ENCODE results near the gene LHX4. TPM values are rescaled to one million over a fixed set of nuclear protein-coding genes. Genes with fewer than 3 reads are reported as not detected.

Gene LHX4
- total RNA-seq, 2 experiments from 2014 or later, result not detected

DNA sequence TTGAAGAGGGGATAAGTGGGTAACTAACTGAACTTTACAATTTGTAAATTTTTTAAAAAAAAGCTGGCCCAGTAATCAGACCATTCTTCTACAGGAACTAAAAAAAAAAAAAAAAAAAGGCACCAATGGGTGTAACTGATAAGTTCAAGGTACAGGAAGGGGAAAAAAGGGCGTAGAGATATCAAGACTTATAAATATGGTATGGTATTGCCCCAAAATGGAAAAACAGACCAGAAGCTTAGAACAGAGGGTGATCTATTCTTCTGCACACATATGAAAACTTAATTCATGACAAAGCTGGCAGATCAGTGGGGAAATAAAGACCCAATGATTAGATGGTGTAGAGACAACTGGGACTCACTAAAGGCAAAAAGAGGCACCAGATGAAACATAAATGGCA is 58.9 kb downstream of the LHX4 start:
- H3K4me3 Mint-ChIP-seq, result no peak overlapping the region
- POLR2A ChIA-PET, result interaction anchor here (0.6 kb wide), 1 partner anchor 27 kb away, joined by 4 read pairs; no protein-coding TSS in a partner anchor
- peaks cover 6% of the 10 kb centered on the region for H3K4me1 Mint-ChIP-seq (ENCODE audit: low read depth)
- DNase-seq (no peak), ATAC-seq (no peak)
- CTCF ChIA-PET, result no interaction called here
- H3K27ac Mint-ChIP-seq, result no peak overlapping the region
- peaks cover 11% of the 10 kb centered on the region for H3K9me3 Mint-ChIP-seq (ENCODE audit: insufficient read depth)
- H3K27me3 Mint-ChIP-seq (ENCODE audit: low read depth), result no peaks in the 10 kb centered on the region
- H3K36me3 Mint-ChIP-seq (ENCODE audit: low read depth), result peaks cover 13% of the 10 kb centered on the region

DNA sequence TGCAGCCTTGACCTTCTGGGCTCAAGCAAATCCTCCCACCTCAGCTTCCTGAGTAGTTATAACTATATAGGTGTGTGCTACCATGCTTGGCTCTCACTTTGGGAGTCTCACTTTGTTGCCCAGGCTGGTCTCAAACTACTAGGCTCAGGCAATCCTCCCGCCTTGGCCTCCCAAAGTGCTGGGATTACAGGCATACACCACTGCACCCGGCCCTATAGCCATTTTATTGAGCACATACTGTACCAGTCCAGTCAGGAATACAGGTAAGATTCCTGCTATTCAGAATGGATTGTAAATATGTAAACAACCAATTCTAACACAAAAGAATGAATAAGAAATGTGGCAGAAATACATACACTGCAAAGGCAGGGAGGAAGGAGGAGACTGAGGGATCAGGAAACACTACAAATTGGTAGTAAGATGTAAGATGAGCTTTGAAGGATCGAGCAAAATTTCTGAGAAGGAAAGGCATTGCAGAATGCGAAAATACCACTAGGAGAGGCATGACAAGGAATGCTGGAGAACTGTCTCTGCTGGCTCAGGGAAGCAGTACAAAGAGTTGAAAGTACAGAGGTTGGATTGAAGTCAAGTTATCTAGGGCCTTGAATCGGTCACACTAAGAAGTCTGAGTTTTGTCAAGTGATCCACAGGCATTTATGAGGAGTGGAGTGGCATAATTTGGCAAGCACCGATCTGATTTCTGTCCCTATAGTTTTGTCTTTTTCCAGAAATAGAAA is 60.4 kb downstream of the LHX4 start:
- H3K27me3 Mint-ChIP-seq (ENCODE audit: low read depth), result no peaks in the 10 kb centered on the region
- POLR2A ChIA-PET, result no interaction called here
- H3K36me3 Mint-ChIP-seq (ENCODE audit: low read depth), result peaks cover 18% of the 10 kb centered on the region
- peaks cover 6% of the 10 kb centered on the region for H3K4me1 Mint-ChIP-seq (ENCODE audit: low read depth)
- H3K27ac Mint-ChIP-seq, result no peak overlapping the region
- CTCF ChIA-PET, result interaction anchor here (1.0 kb wide), 1 partner anchor 13 kb away, joined by 3 read pairs; no protein-coding TSS in a partner anchor
- peaks cover 11% of the 10 kb centered on the region for H3K9me3 Mint-ChIP-seq (ENCODE audit: insufficient read depth)
- no peak overlapping the region for H3K4me3 Mint-ChIP-seq
- no peak for ATAC-seq
- no peak for DNase-seq

DNA sequence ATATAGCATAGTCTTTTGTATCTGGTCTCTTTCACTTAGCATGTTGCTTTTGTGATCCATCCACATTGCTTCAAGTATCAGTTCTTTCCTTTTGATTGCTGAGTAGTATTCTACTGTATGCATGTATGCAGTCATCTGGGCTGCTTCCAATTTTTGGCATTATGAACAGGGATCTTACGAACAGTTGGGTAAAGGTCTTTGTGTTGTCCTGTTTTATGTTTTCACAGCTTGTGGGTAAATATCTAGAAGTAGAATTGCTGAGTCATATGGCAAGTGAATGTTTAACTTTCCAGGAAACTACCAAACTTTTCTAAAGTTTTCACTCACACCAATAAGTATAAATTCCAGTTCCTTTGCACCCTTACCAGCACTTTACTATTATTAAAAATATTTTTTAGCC is 60.9 kb downstream of the LHX4 start:
- H3K27ac Mint-ChIP-seq, result no peak overlapping the region
- peaks cover 11% of the 10 kb centered on the region for H3K4me1 Mint-ChIP-seq (ENCODE audit: low read depth)
- H3K27me3 Mint-ChIP-seq (ENCODE audit: low read depth), result no peaks in the 10 kb centered on the region
- H3K4me3 Mint-ChIP-seq, result no peak overlapping the region
- peaks cover 11% of the 10 kb centered on the region for H3K9me3 Mint-ChIP-seq (ENCODE audit: insufficient read depth)
- ChIA-PET CTCF (interaction anchor here (1.0 kb wide), 1 partner anchor 14 kb away, joined by 3 read pairs; no protein-coding TSS in a partner anchor), POLR2A (no interaction called here)
- ATAC-seq (no peak), DNase-seq (no peak)
- H3K36me3 Mint-ChIP-seq (ENCODE audit: low read depth), result peaks cover 18% of the 10 kb centered on the region

DNA sequence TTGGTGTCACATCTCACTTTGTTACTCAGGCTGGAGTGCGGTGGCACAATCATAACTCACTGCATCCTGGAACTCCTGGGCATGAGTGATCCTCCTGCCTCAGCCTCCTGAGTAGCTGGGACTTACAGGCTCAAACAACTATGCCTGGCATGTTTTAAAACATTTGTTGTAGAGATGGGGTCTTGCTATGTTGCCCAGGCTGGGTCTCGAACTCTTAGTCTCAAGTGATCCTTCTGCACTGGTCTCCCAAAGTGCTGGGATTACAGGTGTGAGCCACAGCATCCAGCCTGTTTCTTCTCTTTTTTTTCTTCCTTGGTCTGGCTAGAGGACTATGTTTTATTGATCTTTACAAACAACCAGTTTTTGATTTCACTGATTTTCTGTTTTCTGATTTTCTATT is 64.6 kb downstream of the LHX4 start:
- H3K9me3 Mint-ChIP-seq (ENCODE audit: insufficient read depth), result peaks cover 11% of the 10 kb centered on the region
- H3K4me3 Mint-ChIP-seq, result no peak overlapping the region
- H3K36me3 Mint-ChIP-seq (ENCODE audit: low read depth), result peaks cover 12% of the 10 kb centered on the region
- CTCF ChIA-PET, result no interaction called here
- ATAC-seq (no peak), DNase-seq (no peak)
- peaks cover 17% of the 10 kb centered on the region for H3K4me1 Mint-ChIP-seq (ENCODE audit: low read depth)
- H3K27ac Mint-ChIP-seq, result no peak overlapping the region
- no peaks in the 10 kb centered on the region for H3K27me3 Mint-ChIP-seq (ENCODE audit: low read depth)
- POLR2A ChIA-PET, result no interaction called here

DNA sequence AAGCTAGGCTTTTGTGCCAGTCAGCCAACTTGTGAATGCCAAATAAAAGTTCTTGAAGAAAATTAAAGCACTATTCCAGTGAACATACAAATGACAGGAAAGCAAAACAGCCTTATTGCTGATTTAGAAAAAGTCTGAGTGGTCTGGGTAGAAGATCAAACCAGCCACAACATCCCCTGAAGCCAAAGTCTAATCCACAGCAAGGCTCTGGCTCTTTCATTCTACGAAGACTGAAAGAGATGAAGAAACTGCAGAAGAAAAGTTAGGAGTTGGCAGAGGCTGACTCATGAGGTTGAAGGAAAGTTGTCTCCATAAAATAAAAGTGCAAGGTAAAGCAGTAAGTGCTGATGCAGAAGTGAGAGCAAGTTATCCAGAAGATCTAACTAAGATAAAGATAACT is 65.9 kb downstream of the LHX4 start:
- POLR2A ChIA-PET, result no interaction called here

DNA sequence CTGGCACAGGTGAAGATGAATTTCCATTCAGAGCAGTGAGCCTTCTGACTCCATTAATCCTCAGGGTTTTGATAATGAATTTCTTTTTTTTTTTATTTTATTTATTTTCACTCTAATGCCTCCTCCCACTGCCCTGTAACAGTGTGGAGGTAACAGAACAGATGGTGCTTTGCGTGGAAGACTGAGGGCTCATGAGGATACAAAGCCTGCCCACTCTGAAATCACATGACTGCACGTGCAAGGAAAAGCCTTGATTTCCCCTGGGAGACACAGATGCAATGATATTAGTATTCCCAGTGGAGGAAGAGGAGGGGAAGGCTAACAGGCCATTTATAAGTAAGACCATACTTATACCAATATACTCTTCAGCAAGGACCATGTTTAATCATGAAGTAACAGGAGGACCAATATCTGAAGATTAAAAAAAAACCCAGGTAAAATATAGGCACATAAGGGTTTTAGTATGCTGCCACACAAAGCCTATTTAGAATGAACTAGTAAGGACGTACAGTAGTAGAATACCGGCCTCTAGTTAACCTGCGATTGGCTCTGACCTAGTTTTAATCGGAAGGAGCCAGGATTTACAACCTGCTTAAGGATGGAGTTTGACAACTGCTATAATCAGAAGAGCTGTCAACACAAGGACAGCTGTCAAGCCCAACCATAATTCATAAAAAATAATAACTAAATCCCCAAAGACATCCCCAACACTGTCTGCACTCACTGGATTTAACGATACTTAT is 69.6 kb downstream of the LHX4 start:
- DNase-seq (no peak), ATAC-seq (no peak)
- Mint-ChIP-seq H3K27me3 (ENCODE audit: low read depth) (no peaks in the 10 kb centered on the region), H3K4me3 (no peak overlapping the region), H3K9me3 (ENCODE audit: insufficient read depth) (no peaks in the 10 kb centered on the region), H3K27ac (no peak overlapping the region), H3K4me1 (ENCODE audit: low read depth) (peaks cover 11% of the 10 kb centered on the region), H3K36me3 (ENCODE audit: low read depth) (peaks cover 4% of the 10 kb centered on the region)
- ChIA-PET POLR2A (no interaction called here), CTCF (no interaction called here)

More for the DNA sequence above, 65.9 kb downstream of the LHX4 start:
- peaks cover 12% of the 10 kb centered on the region for H3K36me3 Mint-ChIP-seq (ENCODE audit: low read depth)
- H3K9me3 Mint-ChIP-seq (ENCODE audit: insufficient read depth), result peaks cover 11% of the 10 kb centered on the region
- no peak for ATAC-seq
- no peak for DNase-seq
- H3K27ac Mint-ChIP-seq, result no peak overlapping the region
- H3K4me1 Mint-ChIP-seq (ENCODE audit: low read depth), result peaks cover 16% of the 10 kb centered on the region
- H3K4me3 Mint-ChIP-seq, result no peak overlapping the region
- CTCF ChIA-PET, result no interaction called here
- H3K27me3 Mint-ChIP-seq (ENCODE audit: low read depth), result no peaks in the 10 kb centered on the region

DNA sequence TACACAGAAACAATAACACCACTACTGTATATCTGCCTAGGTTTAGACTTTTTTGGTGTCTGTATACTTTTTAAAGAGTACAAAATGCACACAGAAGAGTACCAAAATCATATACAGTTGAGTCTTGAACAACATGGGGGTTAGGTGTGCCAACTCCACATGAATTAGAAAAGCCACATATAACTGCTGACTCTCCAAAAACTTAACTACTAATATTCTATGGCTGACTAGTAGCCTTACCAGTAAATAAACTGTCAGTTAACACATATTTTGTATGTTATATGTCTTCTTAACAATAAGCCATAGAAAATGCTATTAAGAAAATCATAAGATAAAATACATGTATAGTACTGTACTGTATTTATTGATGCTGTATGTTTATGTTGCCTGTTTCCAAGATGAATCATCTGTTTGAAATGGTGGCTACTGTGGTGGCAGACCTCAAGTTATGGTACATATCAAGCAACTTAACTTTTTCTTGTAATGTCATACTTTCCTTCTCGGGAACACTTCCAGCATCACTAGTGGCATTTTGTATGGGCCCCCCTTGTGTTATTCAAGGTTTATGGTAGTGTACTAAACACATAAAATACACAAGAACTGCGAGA is 71.2 kb downstream of the LHX4 start:
- no peak overlapping the region for H3K27ac Mint-ChIP-seq
- peaks cover 3% of the 10 kb centered on the region for H3K4me1 Mint-ChIP-seq (ENCODE audit: low read depth)
- no peaks in the 10 kb centered on the region for H3K9me3 Mint-ChIP-seq (ENCODE audit: insufficient read depth)
- ATAC-seq (no peak), DNase-seq (no peak)
- CTCF ChIA-PET, result no interaction called here
- peaks cover 12% of the 10 kb centered on the region for H3K36me3 Mint-ChIP-seq (ENCODE audit: low read depth)
- POLR2A ChIA-PET, result no interaction called here
- no peaks in the 10 kb centered on the region for H3K27me3 Mint-ChIP-seq (ENCODE audit: low read depth)
- no peak overlapping the region for H3K4me3 Mint-ChIP-seq

DNA sequence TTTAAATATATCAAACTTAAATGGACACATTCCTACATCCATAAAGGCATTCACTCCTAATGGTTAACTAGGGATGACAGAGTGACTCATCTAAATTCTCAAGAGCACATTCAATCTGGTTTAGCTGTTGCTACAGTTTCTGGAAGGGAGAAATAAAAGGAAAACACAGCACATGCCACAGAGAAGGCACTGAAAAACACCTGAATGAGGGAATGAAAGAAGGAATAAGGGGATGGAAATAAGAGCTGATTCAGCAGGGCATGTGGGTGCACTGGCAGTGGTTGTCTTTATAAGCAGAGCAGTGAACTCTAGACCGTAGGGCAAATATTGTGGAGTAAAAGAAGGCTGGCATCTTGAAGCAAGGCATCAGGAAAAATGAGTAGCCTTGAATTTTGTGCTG is 79.3 kb downstream of the LHX4 start:
- CTCF ChIA-PET, result interaction anchor here (1.4 kb wide), 1 partner anchor 56 kb away, joined by 4 read pairs; no protein-coding TSS in a partner anchor
- H3K36me3 Mint-ChIP-seq (ENCODE audit: low read depth), result peaks cover 27% of the 10 kb centered on the region
- no peak for ATAC-seq

DNA sequence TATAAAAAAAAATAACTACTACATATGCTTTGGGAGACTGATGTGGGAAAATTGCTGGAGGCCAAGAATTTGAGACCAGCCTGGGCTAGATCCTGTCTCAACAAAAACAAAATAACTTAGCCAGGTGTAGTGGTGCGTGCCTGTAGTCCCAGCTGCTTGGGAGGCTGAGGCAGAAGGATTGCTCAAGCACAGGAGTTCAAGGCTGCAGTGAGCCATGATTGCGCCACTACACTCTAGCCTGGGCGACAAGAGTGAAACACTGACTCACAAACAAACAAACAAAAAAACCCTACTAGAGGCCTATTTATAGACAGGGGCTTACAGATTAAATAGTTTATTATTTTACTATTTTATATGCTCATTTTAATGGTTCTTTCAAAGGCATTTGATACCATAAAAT is 80.0 kb downstream of the LHX4 start:
- H3K36me3 Mint-ChIP-seq (ENCODE audit: low read depth), result peaks cover 23% of the 10 kb centered on the region
- CTCF ChIA-PET, result no interaction called here

More for the DNA sequence above, 79.3 kb downstream of the LHX4 start:
- no peaks in the 10 kb centered on the region for H3K9me3 Mint-ChIP-seq (ENCODE audit: insufficient read depth)
- POLR2A ChIA-PET, result no interaction called here
- no peak overlapping the region for H3K27ac Mint-ChIP-seq
- DNase-seq, result no peak
- no peaks in the 10 kb centered on the region for H3K27me3 Mint-ChIP-seq (ENCODE audit: low read depth)
- H3K4me1 Mint-ChIP-seq (ENCODE audit: low read depth), result no peaks in the 10 kb centered on the region
- H3K4me3 Mint-ChIP-seq, result no peak overlapping the region

DNA sequence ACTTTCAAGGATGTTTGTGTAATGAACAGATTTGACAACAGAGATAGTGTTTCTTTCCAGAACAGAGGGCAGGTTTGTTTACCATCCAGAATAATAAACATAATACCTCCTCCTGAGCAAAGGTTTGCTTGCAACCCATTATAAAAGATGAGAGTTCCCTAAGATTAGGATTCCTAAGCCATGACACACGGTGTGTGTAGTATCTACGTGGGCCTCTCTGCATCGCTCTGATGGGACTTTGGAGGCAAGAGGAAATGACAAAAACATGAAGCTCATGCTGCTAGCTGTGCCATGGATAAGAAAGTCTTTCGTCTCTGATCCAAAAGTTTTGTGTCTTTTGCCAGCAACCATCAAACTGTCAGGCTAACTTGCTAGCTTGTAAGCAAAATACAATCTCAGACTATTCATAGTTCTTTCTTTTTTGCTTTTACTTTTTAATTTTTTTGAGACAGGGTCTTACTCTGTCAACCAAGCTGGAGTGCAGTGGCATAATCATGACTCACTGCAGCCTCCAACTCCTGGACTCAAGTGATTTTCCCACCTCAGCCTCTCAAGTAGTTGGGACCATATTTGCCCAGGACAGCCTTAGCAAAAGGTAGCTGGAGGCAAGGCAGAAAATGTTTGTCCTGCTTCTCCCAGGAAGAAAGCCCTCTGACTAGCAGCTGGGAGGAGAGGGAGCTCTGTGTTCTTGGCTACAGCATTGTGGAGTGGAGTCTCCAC is 81.1 kb downstream of the LHX4 start:
- no peak overlapping the region for H3K27ac Mint-ChIP-seq
- no peaks in the 10 kb centered on the region for H3K9me3 Mint-ChIP-seq (ENCODE audit: insufficient read depth)
- POLR2A ChIA-PET, result no interaction called here
- peaks cover 17% of the 10 kb centered on the region for H3K36me3 Mint-ChIP-seq (ENCODE audit: low read depth)
- CTCF ChIA-PET, result no interaction called here
- ATAC-seq (no peak), DNase-seq (no peak)
- no peaks in the 10 kb centered on the region for H3K4me1 Mint-ChIP-seq (ENCODE audit: low read depth)
- no peak overlapping the region for H3K4me3 Mint-ChIP-seq
- no peaks in the 10 kb centered on the region for H3K27me3 Mint-ChIP-seq (ENCODE audit: low read depth)

More for the DNA sequence above, 80.0 kb downstream of the LHX4 start:
- Mint-ChIP-seq H3K27ac (no peak overlapping the region), H3K4me3 (no peak overlapping the region), H3K4me1 (ENCODE audit: low read depth) (no peaks in the 10 kb centered on the region), H3K9me3 (ENCODE audit: insufficient read depth) (no peaks in the 10 kb centered on the region), H3K27me3 (ENCODE audit: low read depth) (no peaks in the 10 kb centered on the region)
- ATAC-seq, result no peak
- POLR2A ChIA-PET, result no interaction called here
- DNase-seq, result no peak

DNA sequence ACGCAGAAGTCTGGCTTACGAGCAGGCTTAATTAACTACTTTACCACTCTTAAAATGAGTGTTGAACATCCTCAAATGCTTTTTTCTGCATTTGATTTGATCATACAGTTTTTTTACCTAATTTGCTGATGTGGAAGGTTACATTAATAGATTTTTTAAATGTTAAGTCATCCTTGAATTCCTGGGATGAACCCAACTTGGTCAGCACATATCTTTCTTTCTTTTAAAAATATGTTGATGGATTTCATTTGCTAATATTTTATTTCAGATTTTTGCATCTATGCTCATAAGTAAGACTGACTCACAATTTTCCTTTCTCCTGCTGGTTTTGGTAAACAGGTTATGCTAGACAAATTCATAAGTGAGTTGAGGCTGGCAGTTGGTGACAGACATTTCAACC is 82.9 kb downstream of the LHX4 start:
- ChIA-PET CTCF (no interaction called here), POLR2A (no interaction called here)
- ATAC-seq, result no peak
- Mint-ChIP-seq H3K27me3 (ENCODE audit: low read depth) (no peaks in the 10 kb centered on the region), H3K36me3 (ENCODE audit: low read depth) (peaks cover 13% of the 10 kb centered on the region), H3K9me3 (ENCODE audit: insufficient read depth) (no peaks in the 10 kb centered on the region), H3K4me3 (no peak overlapping the region), H3K4me1 (ENCODE audit: low read depth) (no peaks in the 10 kb centered on the region), H3K27ac (no peak overlapping the region)
- DNase-seq, result no peak

DNA sequence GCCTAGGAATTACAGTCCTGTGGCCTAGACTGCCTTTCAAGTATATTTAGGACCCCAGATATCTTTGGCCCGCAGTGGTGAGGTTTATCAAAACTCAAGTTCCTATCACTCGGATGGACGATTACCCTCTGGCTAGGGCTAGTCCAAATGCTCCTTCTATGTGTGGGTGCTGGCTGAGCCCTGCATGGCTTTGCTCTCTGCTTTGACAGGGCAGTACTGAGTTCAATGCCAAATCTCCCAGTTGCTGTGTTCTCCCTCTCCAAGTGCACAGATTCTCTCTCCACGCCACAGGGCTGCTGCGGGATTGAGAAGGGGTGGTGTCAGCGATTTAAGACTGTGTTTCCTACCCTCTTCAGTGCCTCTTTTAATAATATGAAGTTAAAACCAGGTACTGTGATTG is 97.0 kb downstream of the LHX4 start:
- Mint-ChIP-seq H3K36me3 (ENCODE audit: low read depth) (peaks cover 5% of the 10 kb centered on the region), H3K27ac (no peak overlapping the region), H3K4me3 (no peak overlapping the region), H3K27me3 (ENCODE audit: low read depth) (no peaks in the 10 kb centered on the region), H3K9me3 (ENCODE audit: insufficient read depth) (peaks cover 14% of the 10 kb centered on the region), H3K4me1 (ENCODE audit: low read depth) (no peaks in the 10 kb centered on the region)
- ChIA-PET CTCF (no interaction called here), POLR2A (no interaction called here)
- DNase-seq, result no peak
- no peak for ATAC-seq
